Activated naive CD4-positive, alpha-beta T cell treated with anti-CD3 and anti-CD28 coated beads for 36 hours (primary cell): ENCODE results near the gene PALD1. TPM values are rescaled to one million over a fixed set of nuclear protein-coding genes. Genes with fewer than 3 reads are reported as not detected.

Source experiments
- CTCF ChIA-PET: fragments of 350-600 bp; sonication (Branson Sonifier 250); formaldehyde crosslinking; loops from one replicate; lab custom pipeline; 2021; ENCODE audit warnings: antibody characterized with exemption; lab: Charles Lee
- DNase-seq: peaks from one replicate; pipeline ENCODE4 v3.0.0-alpha.2; 2020
- H3K27ac Mint-ChIP-seq: one replicate; pipeline ENCODE4 v1.8.0; 2021; ENCODE audit warnings: mild to moderate bottlenecking, mixed read lengths
- H3K27me3 Mint-ChIP-seq: one replicate; pipeline ENCODE4 v1.8.0; 2021; ENCODE audit warnings: low read depth, mixed read lengths
- H3K36me3 Mint-ChIP-seq: one replicate; pipeline ENCODE4 v1.8.0; 2021; ENCODE audit warnings: low read depth, mixed read lengths
- H3K4me1 Mint-ChIP-seq: one replicate; pipeline ENCODE4 v1.8.0; 2021; ENCODE audit warnings: low read depth, mixed read lengths
- H3K4me3 Mint-ChIP-seq: one replicate; pipeline ENCODE4 v1.8.0; 2021; ENCODE audit warnings: mild to moderate bottlenecking, moderate library complexity, mixed read lengths
- H3K9me3 Mint-ChIP-seq: one replicate; pipeline ENCODE4 v1.8.0; 2021; ENCODE audit warnings: mixed read lengths
- intact Hi-C: fragments of 100-400 bp; cut with micrococcal nuclease; formaldehyde crosslinking; loops from one replicate; pipeline ENCODE4 v1.15.1; 2023
- total RNA-seq, 2 experiments: library from RNA; stranded (reverse); gene quantifications; one replicate each; pipeline ENCODE4 v1.2.3, GENCODE V29; 2021

PALD1 gene
- total RNA-seq, 2 experiments from 2014 or later, result 0.69 TPM

GRCh38 chr10:70441895-70442309 is 36.7 kb upstream of the PALD1 start:
- CTCF ChIA-PET, result interaction anchor here (0.6 to 1.5 kb wide), 2 partner anchors 14 to 176 kb away, joined by 3 to 4 read pairs; no protein-coding TSS in a partner anchor
- Mint-ChIP-seq H3K4me1 (peaks cover 8% of the 10 kb centered on the region), H3K9me3 (no peaks in the 10 kb centered on the region), H3K4me3 (no peak overlapping the region), H3K27ac (no peak overlapping the region), H3K27me3 (peaks cover 39% of the 10 kb centered on the region), H3K36me3 (no peaks in the 10 kb centered on the region)
- DNase-seq, result no peak
- intact Hi-C loops, result no loop called here

- Mint-ChIP-seq H3K4me1 (peaks cover 8% of the 10 kb centered on the region), H3K4me3 (no peak overlapping the region), H3K9me3 (no peaks in the 10 kb centered on the region), H3K27ac (no peak overlapping the region), H3K27me3 (peaks cover 39% of the 10 kb centered on the region), H3K36me3 (no peaks in the 10 kb centered on the region)
- DNase-seq, result no peak
- CTCF ChIA-PET, result interaction anchor here (0.6 to 1.5 kb wide), 3 partner anchors 13 to 177 kb away, joined by 3 to 4 read pairs (median 3); no protein-coding TSS in a partner anchor
- intact Hi-C loops, result no loop called here
These were observed 36.1 kb upstream of the PALD1 start for GRCh38 chr10:70442332-70442988.

GRCh38 chr10:70444744-70445143 is 33.8 kb upstream of the PALD1 start:
- H3K27me3 Mint-ChIP-seq, result peaks cover 28% of the 10 kb centered on the region
- CTCF ChIA-PET, result interaction anchor here (0.6 kb wide), 1 partner anchor 443 kb away, joined by 3 read pairs; no protein-coding TSS in a partner anchor

GRCh38 chr10:70445718-70446657 is 32.6 kb upstream of the PALD1 start:
- no peak overlapping the region for H3K27ac Mint-ChIP-seq
- intact Hi-C loops, result no loop called here
- H3K4me1 Mint-ChIP-seq, result peaks cover 3% of the 10 kb centered on the region
- H3K4me3 Mint-ChIP-seq, result no peak overlapping the region
- no peaks in the 10 kb centered on the region for H3K36me3 Mint-ChIP-seq
- peaks cover 19% of the 10 kb centered on the region for H3K27me3 Mint-ChIP-seq
- H3K9me3 Mint-ChIP-seq, result no peaks in the 10 kb centered on the region
- no peak for DNase-seq
- CTCF ChIA-PET, result interaction anchor here (1.2 to 2.0 kb wide), 2 partner anchors 15 to 16 kb away, joined by 3 to 10 read pairs; no protein-coding TSS in a partner anchor

More at GRCh38 chr10:70444744-70445143, 33.8 kb upstream of the PALD1 start:
- no peaks in the 10 kb centered on the region for H3K36me3 Mint-ChIP-seq
- no peak overlapping the region for H3K4me3 Mint-ChIP-seq
- H3K9me3 Mint-ChIP-seq, result no peaks in the 10 kb centered on the region
- DNase-seq, result no peak
- H3K4me1 Mint-ChIP-seq, result peaks cover 8% of the 10 kb centered on the region
- intact Hi-C loops, result no loop called here
- H3K27ac Mint-ChIP-seq, result no peak overlapping the region

GRCh38 chr10:70448236-70448635 is 30.3 kb upstream of the PALD1 start:
- no peak for DNase-seq
- CTCF ChIA-PET, result no interaction called here
- Mint-ChIP-seq H3K27ac (no peak overlapping the region), H3K4me3 (no peak overlapping the region), H3K27me3 (peaks cover 2% of the 10 kb centered on the region), H3K9me3 (no peaks in the 10 kb centered on the region), H3K4me1 (no peaks in the 10 kb centered on the region), H3K36me3 (no peaks in the 10 kb centered on the region)
- intact Hi-C loops, result no loop called here

GRCh38 chr10:70455213-70455630 is 23.3 kb upstream of the PALD1 start:
- no peak for DNase-seq
- H3K27me3 Mint-ChIP-seq, result peaks cover 35% of the 10 kb centered on the region
- peaks cover 5% of the 10 kb centered on the region for H3K4me1 Mint-ChIP-seq
- no peak overlapping the region for H3K27ac Mint-ChIP-seq
- no peaks in the 10 kb centered on the region for H3K9me3 Mint-ChIP-seq
- H3K4me3 Mint-ChIP-seq, result no peak overlapping the region
- H3K36me3 Mint-ChIP-seq, result no peaks in the 10 kb centered on the region
- CTCF ChIA-PET, result interaction anchor here (0.6 to 1.7 kb wide), 4 partner anchors 11 to 95 kb away, joined by 3 to 7 read pairs (median 4); no protein-coding TSS in a partner anchor
- intact Hi-C loops, result no loop called here

- Mint-ChIP-seq H3K27ac (no peak overlapping the region), H3K36me3 (no peaks in the 10 kb centered on the region), H3K4me1 (peaks cover 5% of the 10 kb centered on the region), H3K9me3 (no peaks in the 10 kb centered on the region), H3K4me3 (no peak overlapping the region), H3K27me3 (peaks cover 39% of the 10 kb centered on the region)
- no peak for DNase-seq
- intact Hi-C loops, result no loop called here
- CTCF ChIA-PET, result interaction anchor here (0.8 to 1.3 kb wide), 3 partner anchors 14 to 310 kb away, joined by 3 to 4 read pairs (median 3); partner anchors contain the start of gene TYSND1
These were observed 22.4 kb upstream of the PALD1 start for GRCh38 chr10:70456164-70456563.

- Mint-ChIP-seq H3K4me1 (peaks cover 5% of the 10 kb centered on the region), H3K27me3 (peaks cover 39% of the 10 kb centered on the region), H3K4me3 (peak overlapping the region; percentile 24), H3K36me3 (no peaks in the 10 kb centered on the region), H3K27ac (no peak overlapping the region), H3K9me3 (no peaks in the 10 kb centered on the region)
- DNase-seq, result no peak
- intact Hi-C loops, result no loop called here
- CTCF ChIA-PET, result no interaction called here
These were observed 20.7 kb upstream of the PALD1 start for GRCh38 chr10:70457759-70458305.

- Mint-ChIP-seq H3K36me3 (no peaks in the 10 kb centered on the region), H3K4me1 (peaks cover 5% of the 10 kb centered on the region), H3K27me3 (peaks cover 39% of the 10 kb centered on the region), H3K4me3 (peak overlapping the region; percentile 34), H3K9me3 (no peaks in the 10 kb centered on the region), H3K27ac (no peak overlapping the region)
- DNase-seq, result peak; percentile 52
- intact Hi-C loops, result no loop called here
- CTCF ChIA-PET, result interaction anchor here (0.6 to 4.1 kb wide), 2 partner anchors 80 to 300 kb away, joined by 3 to 59 read pairs; no protein-coding TSS in a partner anchor
These were observed 20.1 kb upstream of the PALD1 start for GRCh38 chr10:70458329-70459060.

GRCh38 chr10:70459061-70459773 is 19.4 kb upstream of the PALD1 start:
- H3K27me3 Mint-ChIP-seq, result peaks cover 39% of the 10 kb centered on the region
- DNase-seq, result no peak
- H3K9me3 Mint-ChIP-seq, result no peaks in the 10 kb centered on the region
- no peak overlapping the region for H3K27ac Mint-ChIP-seq
- peaks cover 5% of the 10 kb centered on the region for H3K4me1 Mint-ChIP-seq
- intact Hi-C loops, result no loop called here
- no peak overlapping the region for H3K4me3 Mint-ChIP-seq
- H3K36me3 Mint-ChIP-seq, result no peaks in the 10 kb centered on the region
- CTCF ChIA-PET, result interaction anchor here (0.6 to 4.1 kb wide), 2 partner anchors 80 to 300 kb away, joined by 3 to 59 read pairs; no protein-coding TSS in a partner anchor
